Anterior cingulate cortex (tissue), 58 donors: ENCODE data around the gene EEPD1.

ENCODE experiments used
- DNase-seq, 58 donors: peaks; one replicate each; lab custom pipeline; 2025; lab: John Stamatoyannopoulos, UW

The EEPD1 gene

GRCh38 chr7:36208426-36208825, 55.4 kb downstream of the EEPD1 start:
- DNase-seq, result peak in 2 of 58 donors; percentile 39 to 60

- DNase-seq, result no peak
Measured at GRCh38 chr7:36208997-36209813, 56.2 kb downstream of the EEPD1 start.

GRCh38 chr7:36209814-36210183, 56.7 kb downstream of the EEPD1 start:
- no peak for DNase-seq

GRCh38 chr7:36210291-36210922, 57.4 kb downstream of the EEPD1 start:
- DNase-seq, result no peak

GRCh38 chr7:36214608-36215456, 61.8 kb downstream of the EEPD1 start:
- no peak for DNase-seq

- no peak for DNase-seq
Measured at GRCh38 chr7:36215457-36215765, 62.4 kb downstream of the EEPD1 start.

GRCh38 chr7:36216063-36216684, 63.1 kb downstream of the EEPD1 start:
- DNase-seq, result peak in 2 of 58 donors; percentile 15 to 22

- no peak for DNase-seq
Measured at GRCh38 chr7:36217211-36217960, 64.3 kb downstream of the EEPD1 start.

- DNase-seq, result no peak
Measured at GRCh38 chr7:36217961-36218284, 64.9 kb downstream of the EEPD1 start.

GRCh38 chr7:36219429-36219828, 66.4 kb downstream of the EEPD1 start:
- DNase-seq, result no peak

- no peak for DNase-seq
Measured at GRCh38 chr7:36223851-36224250, 70.8 kb downstream of the EEPD1 start.

GRCh38 chr7:36224934-36225858, 72.1 kb downstream of the EEPD1 start:
- no peak for DNase-seq

- no peak for DNase-seq
Measured at GRCh38 chr7:36226151-36226550, 73.1 kb downstream of the EEPD1 start.

GRCh38 chr7:36227223-36227622, 74.2 kb downstream of the EEPD1 start:
- DNase-seq, result no peak

- no peak for DNase-seq
Measured at GRCh38 chr7:36228039-36228438, 75.0 kb downstream of the EEPD1 start.

GRCh38 chr7:36231406-36231805, 78.4 kb downstream of the EEPD1 start:
- DNase-seq, result no peak

- DNase-seq, result no peak
Measured at GRCh38 chr7:36232555-36232954, 79.5 kb downstream of the EEPD1 start.

GRCh38 chr7:36232971-36233550, 80.0 kb downstream of the EEPD1 start:
- no peak for DNase-seq

- DNase-seq, result no peak
Measured at GRCh38 chr7:36236073-36236472, 83.0 kb downstream of the EEPD1 start.
